ENCODE results near the gene PAGE4.

PAGE4 gene

GRCh38 chrX:49809891-49810632 lies 19.0 kb upstream of the PAGE4 start:
- no peaks in the 10 kb centered on the region for H3K9me3 ChIP-seq (ENCODE audit: severe bottlenecking)
- ATAC-seq (ENCODE audit: low read depth) (no peak), DNase-seq (ENCODE audit: low spot score) (no peak)
- no peaks in the 10 kb centered on the region for H3K27me3 ChIP-seq (ENCODE audit: insufficient read depth, poor library complexity, severe bottlenecking)
- H3K4me1 ChIP-seq (ENCODE audit: insufficient read depth, poor library complexity, severe bottlenecking), result no peaks in the 10 kb centered on the region
- H3K4me3 ChIP-seq (ENCODE audit: severe bottlenecking), result no peak overlapping the region
- H3K27ac ChIP-seq (ENCODE audit: poor library complexity, severe bottlenecking), result no peak overlapping the region
- no peaks in the 10 kb centered on the region for H3K36me3 ChIP-seq (ENCODE audit: low read depth)
- TF ChIP-seq CTCF (IDR thresholded peaks at IDR 0.05; ENCODE audit: poor library complexity, severe bottlenecking), result no peak

GRCh38 chrX:49812177-49812576 lies 16.9 kb upstream of the PAGE4 start:
- TF ChIP-seq CTCF (IDR thresholded peaks at IDR 0.05; ENCODE audit: poor library complexity, severe bottlenecking), result no peak
- no peak overlapping the region for H3K27ac ChIP-seq (ENCODE audit: poor library complexity, severe bottlenecking)
- ATAC-seq (ENCODE audit: low read depth), result no peak

GRCh38 chrX:49816435-49816834 lies 12.7 kb upstream of the PAGE4 start:
- H3K27me3 ChIP-seq (ENCODE audit: insufficient read depth, poor library complexity, severe bottlenecking), result no peaks in the 10 kb centered on the region
- DNase-seq (ENCODE audit: low spot score), result no peak
- TF ChIP-seq CTCF (IDR thresholded peaks at IDR 0.05; ENCODE audit: poor library complexity, severe bottlenecking), result no peak
- H3K4me1 ChIP-seq (ENCODE audit: insufficient read depth, poor library complexity, severe bottlenecking), result no peaks in the 10 kb centered on the region
- no peaks in the 10 kb centered on the region for H3K9me3 ChIP-seq (ENCODE audit: severe bottlenecking)
- no peak overlapping the region for H3K27ac ChIP-seq (ENCODE audit: poor library complexity, severe bottlenecking)
- H3K4me3 ChIP-seq (ENCODE audit: severe bottlenecking), result no peak overlapping the region
- H3K36me3 ChIP-seq (ENCODE audit: low read depth), result no peaks in the 10 kb centered on the region
- no peak for ATAC-seq (ENCODE audit: low read depth)

More at GRCh38 chrX:49812177-49812576, 16.9 kb upstream of the PAGE4 start:
- Histone ChIP-seq H3K4me1 (ENCODE audit: insufficient read depth, poor library complexity, severe bottlenecking) (no peaks in the 10 kb centered on the region), H3K36me3 (ENCODE audit: low read depth) (no peaks in the 10 kb centered on the region), H3K4me3 (ENCODE audit: severe bottlenecking) (no peak overlapping the region), H3K9me3 (ENCODE audit: severe bottlenecking) (no peaks in the 10 kb centered on the region), H3K27me3 (ENCODE audit: insufficient read depth, poor library complexity, severe bottlenecking) (no peaks in the 10 kb centered on the region)
- no peak for DNase-seq (ENCODE audit: low spot score)

- H3K27ac ChIP-seq (ENCODE audit: poor library complexity, severe bottlenecking), result no peak overlapping the region
- peak; percentile 78; the same call in 2 of the 3 replicates for ATAC-seq (ENCODE audit: low read depth)
- TF ChIP-seq CTCF (IDR thresholded peaks at IDR 0.05; ENCODE audit: poor library complexity, severe bottlenecking), result peak; percentile 57
- H3K36me3 ChIP-seq (ENCODE audit: low read depth), result no peaks in the 10 kb centered on the region
- no peak for DNase-seq (ENCODE audit: low spot score)
- no peaks in the 10 kb centered on the region for H3K4me1 ChIP-seq (ENCODE audit: insufficient read depth, poor library complexity, severe bottlenecking)
- H3K9me3 ChIP-seq (ENCODE audit: severe bottlenecking), result no peaks in the 10 kb centered on the region
- no peaks in the 10 kb centered on the region for H3K27me3 ChIP-seq (ENCODE audit: insufficient read depth, poor library complexity, severe bottlenecking)
- H3K4me3 ChIP-seq (ENCODE audit: severe bottlenecking), result no peak overlapping the region
Observed at GRCh38 chrX:49838374-49838773, 9.3 kb downstream of the PAGE4 start.

- ATAC-seq (ENCODE audit: low read depth) (peak; percentile 58), DNase-seq (ENCODE audit: low spot score) (peak; percentile 49)
- Histone ChIP-seq H3K4me3 (ENCODE audit: severe bottlenecking) (no peak overlapping the region), H3K27ac (ENCODE audit: poor library complexity, severe bottlenecking) (no peak overlapping the region), H3K4me1 (ENCODE audit: insufficient read depth, poor library complexity, severe bottlenecking) (no peaks in the 10 kb centered on the region), H3K27me3 (ENCODE audit: insufficient read depth, poor library complexity, severe bottlenecking) (no peaks in the 10 kb centered on the region), H3K9me3 (ENCODE audit: severe bottlenecking) (no peaks in the 10 kb centered on the region), H3K36me3 (ENCODE audit: low read depth) (no peaks in the 10 kb centered on the region)
- peak; percentile 30 for TF ChIP-seq CTCF (IDR thresholded peaks at IDR 0.05; ENCODE audit: poor library complexity, severe bottlenecking)
Observed at GRCh38 chrX:49840679-49841078, 11.6 kb downstream of the PAGE4 start.

Measured in RWPE2 (cell line).